Measurements from ENCODE around the gene RABAC1.

The RABAC1 gene

GRCh38 chr19:41908724-41909464, 50.2 kb downstream of the RABAC1 start:
- TF ChIP-seq, protein P1, sequence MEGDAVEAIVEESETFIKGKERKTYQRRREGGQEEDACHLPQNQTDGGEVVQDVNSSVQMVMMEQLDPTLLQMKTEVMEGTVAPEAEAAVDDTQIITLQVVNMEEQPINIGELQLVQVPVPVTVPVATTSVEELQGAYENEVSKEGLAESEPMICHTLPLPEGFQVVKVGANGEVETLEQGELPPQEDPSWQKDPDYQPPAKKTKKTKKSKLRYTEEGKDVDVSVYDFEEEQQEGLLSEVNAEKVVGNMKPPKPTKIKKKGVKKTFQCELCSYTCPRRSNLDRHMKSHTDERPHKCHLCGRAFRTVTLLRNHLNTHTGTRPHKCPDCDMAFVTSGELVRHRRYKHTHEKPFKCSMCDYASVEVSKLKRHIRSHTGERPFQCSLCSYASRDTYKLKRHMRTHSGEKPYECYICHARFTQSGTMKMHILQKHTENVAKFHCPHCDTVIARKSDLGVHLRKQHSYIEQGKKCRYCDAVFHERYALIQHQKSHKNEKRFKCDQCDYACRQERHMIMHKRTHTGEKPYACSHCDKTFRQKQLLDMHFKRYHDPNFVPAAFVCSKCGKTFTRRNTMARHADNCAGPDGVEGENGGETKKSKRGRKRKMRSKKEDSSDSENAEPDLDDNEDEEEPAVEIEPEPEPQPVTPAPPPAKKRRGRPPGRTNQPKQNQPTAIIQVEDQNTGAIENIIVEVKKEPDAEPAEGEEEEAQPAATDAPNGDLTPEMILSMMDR (IDR thresholded peaks at IDR 0.05) = no peak
- Histone ChIP-seq H3K27ac (no peak overlapping the region), H3K4me1 (peaks cover 0 to 9% (median 4%) of the 10 kb centered on the region in 4 donors), H3K36me3 (peaks cover 21 to 46% (median 29%) of the 10 kb centered on the region in 3 donors), H3K4me3 (no peak overlapping the region), H3K9me3 (no peaks in the 10 kb centered on the region), H3K27me3 (peaks cover 0 to 31% of the 10 kb centered on the region in 2 donors)
- DNase-seq = no peak
- intact Hi-C loops (cut with DNase I; ENCODE audit: low total_unique reads) = no loop called here

DNA sequence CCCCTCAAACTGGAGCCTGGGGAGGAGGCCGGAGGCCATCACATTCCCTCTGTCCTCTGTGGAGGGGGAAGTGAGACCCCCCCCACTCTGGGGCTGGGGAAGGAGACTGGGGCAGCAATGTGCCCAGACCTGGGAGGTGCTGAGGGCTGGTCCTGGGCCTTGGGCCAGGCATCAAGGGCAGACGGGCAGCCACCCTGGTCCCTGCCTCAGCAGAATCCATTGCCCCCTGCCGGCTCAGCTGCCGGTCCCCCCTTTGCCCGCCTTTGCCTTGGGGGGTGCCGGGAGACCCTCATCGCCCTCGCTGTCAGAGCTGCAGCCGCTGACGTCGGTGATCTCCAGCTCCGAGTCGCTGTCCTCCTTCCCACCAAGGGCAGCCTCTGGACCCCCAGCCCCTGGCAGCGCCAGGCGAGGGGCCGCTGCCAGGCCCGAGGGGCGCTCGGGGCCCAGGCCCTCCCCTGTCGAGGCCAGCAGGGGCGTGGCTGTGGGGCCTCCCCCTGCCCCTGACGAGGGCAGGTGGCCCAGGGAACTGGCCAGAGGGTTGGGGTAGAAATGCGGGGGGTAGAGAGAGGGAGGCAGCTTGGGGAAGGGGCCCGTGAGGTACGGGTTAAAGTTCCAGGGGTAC, 51.0 kb downstream of the RABAC1 start:
- Histone ChIP-seq H3K4me3 (no peak overlapping the region), H3K9me3 (no peaks in the 10 kb centered on the region), H3K27me3 (peaks cover 0 to 23% of the 10 kb centered on the region in 2 donors), H3K4me1 (peaks cover 0 to 4% (median 1%) of the 10 kb centered on the region in 4 donors), H3K36me3 (peaks cover 27 to 53% (median 37%) of the 10 kb centered on the region in 3 donors), H3K27ac (no peak overlapping the region)
- TF ChIP-seq, protein P1 (IDR thresholded peaks at IDR 0.05) = no peak
- intact Hi-C loops (cut with DNase I; ENCODE audit: low total_unique reads) = no loop called here
- no peak for DNase-seq

- intact Hi-C loops (cut with DNase I; ENCODE audit: low total_unique reads) = no loop called here
- H3K27me3 ChIP-seq = peaks cover 0 to 14% of the 10 kb centered on the region in 2 donors
- no peak overlapping the region for H3K4me3 ChIP-seq
- no peak for DNase-seq
- TF ChIP-seq, protein P1 (IDR thresholded peaks at IDR 0.05) = no peak
- H3K36me3 ChIP-seq = peaks cover 37 to 63% (median 47%) of the 10 kb centered on the region in 3 donors
- H3K9me3 ChIP-seq = no peaks in the 10 kb centered on the region
- H3K4me1 ChIP-seq = no peaks in the 10 kb centered on the region
- H3K27ac ChIP-seq = no peak overlapping the region
Observed at GRCh38 chr19:41906916-41907680, 52.0 kb downstream of the RABAC1 start.

Measured in tibial artery (tissue), 4 donors.